Effector CD4-positive, alpha-beta T cell (primary cell): ENCODE measurements around the gene CD9.
"Not testable (repeated sequence)": the region's sequence is repeated elsewhere in the genome, so short reads cannot be mapped to it uniquely, and the experiment has no call there.

Experiments used
- DNase-seq: peaks from one replicate; pipeline ENCODE4 v3.0.0-alpha.2; 2020

Gene CD9

GRCh38 chr12:6199531-6200255, 507 bp upstream of the CD9 start:
- no peak for DNase-seq

- DNase-seq = no peak
Measured at GRCh38 chr12:6201213-6201608, 1.0 kb downstream of the CD9 start.

DNA sequence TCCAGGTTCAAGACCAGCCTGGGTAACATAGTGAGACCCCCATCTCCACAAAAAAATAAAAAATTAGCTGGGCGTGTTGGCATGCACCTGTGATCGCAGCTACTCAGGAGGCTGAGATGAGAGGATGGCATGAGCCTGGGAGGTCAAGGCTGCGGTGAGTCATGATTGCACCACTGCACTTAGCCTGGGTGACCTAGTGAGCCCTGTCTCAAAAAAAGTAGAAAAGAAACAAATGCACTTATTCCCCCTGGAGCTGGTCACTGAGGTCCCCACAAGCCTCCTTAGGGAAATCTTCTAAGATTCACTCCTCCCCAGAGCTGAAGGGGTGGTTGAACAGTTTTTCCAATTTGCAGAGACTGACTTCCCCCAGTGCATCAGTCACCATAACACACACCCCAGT, 1.6 kb downstream of the CD9 start:
- no peak for DNase-seq

DNA sequence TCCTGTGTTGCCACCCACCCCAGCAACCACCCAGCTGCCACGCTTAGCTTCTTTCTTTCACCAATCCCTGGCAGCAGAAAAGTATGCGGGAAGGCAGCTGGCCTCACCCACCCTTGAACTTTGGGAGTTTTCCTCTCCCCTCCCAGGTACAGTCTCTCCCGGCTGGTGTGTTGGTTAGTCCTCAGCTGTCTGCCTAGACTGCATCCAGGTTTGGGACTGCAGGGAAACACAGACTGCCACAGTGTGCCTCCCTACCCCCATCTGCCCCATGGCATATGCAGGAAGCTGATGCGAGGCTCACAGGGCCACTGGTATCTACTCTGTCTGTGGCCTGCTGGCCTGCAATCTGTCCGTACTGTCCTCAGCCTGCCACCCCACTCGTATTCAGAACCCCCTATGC, 2.1 kb downstream of the CD9 start:
- no peak for DNase-seq

DNA sequence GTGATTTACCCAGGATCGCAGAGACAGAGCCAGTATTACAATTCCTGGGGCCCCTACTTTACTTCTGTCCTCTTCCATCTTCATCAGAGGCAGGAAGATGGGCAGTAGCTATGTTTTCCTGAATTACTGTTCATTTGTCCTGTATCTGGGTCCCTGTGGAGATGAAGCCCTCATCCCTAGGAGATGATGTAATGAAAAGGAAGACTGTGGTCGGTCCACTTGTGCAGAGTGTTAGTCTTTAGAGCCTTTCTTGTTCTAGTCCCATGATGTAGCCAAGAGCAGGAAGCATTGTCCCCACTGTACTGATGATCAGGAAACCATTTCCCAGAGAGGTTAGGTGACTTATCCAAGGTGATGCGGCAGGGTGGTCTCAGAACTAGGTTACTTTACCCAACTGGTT, 2.6 kb downstream of the CD9 start:
- no peak for DNase-seq

DNA sequence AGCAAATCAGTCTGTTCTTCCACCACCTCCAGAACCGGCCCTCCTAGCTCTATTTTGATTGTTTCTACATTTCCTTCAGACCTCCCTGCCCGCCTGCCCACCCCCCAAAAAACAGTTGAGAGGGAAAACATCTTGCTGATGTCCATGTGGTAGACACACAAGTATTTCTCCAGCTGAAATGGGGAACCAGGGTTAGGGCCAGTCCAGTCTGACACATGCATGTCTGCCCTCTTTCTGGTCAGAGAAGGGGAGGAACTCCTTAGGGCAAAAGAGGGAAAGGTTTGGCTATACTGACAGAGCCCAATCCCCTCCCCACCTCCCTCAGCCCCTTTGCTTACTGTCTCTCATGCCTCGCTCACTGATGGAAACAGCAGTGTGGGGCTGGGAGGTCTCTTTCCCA, 3.4 kb downstream of the CD9 start:
- DNase-seq = no peak

DNA sequence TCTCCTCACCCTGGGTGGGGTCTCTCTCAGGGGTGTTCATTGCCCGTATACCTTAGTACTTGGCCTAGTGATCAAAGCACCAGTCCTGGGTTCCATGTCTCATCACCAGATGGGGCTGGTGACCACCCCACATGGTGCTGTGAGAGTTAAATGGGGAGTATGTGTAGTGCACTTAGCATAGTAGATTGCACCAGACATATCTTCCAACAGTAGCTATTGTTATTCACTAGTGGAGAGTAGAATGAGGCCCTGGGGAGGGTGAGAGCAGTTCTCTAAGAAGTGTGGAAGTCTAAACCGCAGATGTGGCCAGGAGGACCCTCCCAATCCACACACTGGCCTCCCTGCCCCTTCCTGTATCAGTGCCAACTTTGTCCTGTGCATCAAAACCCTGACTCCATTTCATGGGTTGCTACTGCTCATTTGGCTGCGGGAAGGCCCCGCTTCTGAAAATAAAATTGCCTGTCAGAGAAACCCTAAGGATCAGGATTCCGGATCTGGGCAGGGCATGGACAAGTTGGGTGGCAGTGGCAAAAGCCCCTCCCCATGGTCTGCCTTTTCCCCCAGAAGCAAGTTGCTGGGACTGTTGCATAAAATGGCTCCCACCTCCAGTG, 4.4 kb downstream of the CD9 start:
- DNase-seq = no peak

DNA sequence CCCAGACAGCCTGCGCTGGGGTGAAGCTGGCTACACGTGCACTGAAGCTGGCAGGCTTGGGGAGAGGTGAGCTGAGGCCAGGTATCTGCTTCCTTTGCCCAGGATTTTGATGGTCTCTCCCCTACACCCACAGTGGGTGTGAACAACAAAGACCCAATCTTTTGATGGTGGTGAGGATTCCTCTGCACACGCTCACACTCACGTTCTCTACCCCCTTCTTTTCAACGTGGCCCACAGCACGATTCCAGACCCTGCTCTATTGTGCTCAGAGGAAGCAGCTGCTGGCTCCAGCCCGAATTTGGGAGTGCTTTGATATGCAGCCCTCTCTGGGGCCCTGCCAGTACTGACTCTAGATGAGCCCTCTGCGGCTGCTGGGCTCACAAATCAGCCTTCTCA, 4.9 kb downstream of the CD9 start:
- DNase-seq = no peak

DNA sequence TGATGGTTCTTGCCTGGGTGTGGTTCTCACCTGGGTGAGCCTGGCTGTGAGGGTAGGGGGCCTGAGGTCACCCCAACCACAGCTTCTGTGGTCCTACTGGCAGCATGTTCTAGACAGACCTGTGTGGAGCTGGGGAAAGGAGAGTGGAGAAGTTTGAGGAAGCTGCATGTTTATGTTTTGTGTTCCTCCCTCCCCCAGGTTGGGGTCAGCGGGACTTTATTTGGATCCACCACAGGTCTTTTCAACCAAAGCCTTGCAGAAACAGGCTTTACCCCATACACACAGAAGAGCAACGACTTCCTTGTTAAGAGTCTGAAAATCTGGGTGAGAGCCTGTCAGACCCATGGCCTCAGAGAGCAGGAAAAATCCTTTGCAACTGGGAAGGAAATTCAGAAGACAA, 5.6 kb downstream of the CD9 start:
- no peak for DNase-seq

GRCh38 chr12:6206327-6206726, 6.1 kb downstream of the CD9 start:
- no peak for DNase-seq

GRCh38 chr12:6207259-6207925, 7.2 kb downstream of the CD9 start:
- DNase-seq = no peak

DNA sequence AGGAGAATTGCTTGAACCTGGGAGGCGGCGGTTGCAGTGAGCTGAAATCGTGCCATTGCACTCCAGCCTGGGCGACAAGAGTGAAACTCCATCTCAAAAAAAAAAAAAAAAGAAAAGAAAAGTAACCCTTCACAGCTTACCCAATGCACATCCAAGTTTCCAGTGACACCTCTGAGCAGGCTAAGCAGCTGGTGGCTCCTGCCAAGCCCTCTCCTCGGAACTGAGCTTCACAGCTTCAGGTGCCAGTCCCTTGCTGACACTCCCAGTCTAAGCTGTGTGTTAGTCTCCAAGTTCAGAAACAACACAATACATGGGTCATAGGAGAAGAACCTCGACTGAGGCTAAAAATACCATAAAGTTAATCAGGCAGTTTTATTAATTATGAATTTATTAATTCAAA, 7.9 kb downstream of the CD9 start:
- DNase-seq = no peak

GRCh38 chr12:6209428-6209827, 9.2 kb downstream of the CD9 start:
- DNase-seq = not testable (repeated sequence)

DNA sequence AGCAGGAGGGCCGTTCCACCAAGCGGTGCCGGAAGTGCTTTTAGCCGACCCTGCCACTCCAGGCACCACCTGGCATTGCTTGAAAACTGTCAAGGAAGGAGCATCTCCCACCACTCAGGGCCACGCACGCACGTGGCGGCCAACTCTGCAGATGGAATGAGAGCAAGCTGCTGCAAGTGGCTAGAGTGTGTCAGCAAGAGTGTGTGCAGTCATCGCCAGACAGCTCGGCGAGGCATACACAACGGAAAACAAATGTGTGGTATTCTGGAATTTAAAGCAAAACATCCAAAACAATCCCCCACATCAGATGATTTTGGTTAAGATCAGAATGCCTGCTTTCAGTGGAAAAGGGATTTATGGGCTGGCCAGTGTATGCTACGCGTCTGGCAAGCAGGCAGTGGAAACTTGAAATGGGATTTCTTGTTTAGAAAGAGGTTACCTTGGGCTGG, 11.2 kb downstream of the CD9 start:
- DNase-seq = no peak

DNA sequence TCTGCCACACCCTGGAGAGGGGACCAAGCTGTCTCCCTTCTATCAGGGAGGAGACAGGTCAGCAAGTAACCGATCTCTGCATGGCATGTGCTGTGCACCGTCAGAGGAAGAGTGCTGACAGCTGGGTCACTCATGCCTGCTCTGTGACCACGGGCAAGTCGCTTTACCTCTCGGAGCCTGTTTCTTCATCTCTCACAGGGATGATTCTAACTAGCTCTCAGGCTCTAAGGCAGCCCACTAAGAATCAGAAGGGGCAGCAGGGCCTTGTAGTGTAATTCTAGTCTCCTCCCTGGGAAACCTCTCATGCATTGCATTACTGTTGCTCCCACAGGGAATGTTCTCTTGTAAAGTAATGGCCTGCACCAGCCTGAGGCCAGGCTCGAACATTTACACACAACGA, 11.9 kb downstream of the CD9 start:
- no peak for DNase-seq

GRCh38 chr12:6213969-6214368, 13.8 kb downstream of the CD9 start:
- no peak for DNase-seq

GRCh38 chr12:6214633-6215032, 14.4 kb downstream of the CD9 start:
- DNase-seq = no peak

- no peak for DNase-seq
Measured at GRCh38 chr12:6215120-6215807, 15.1 kb downstream of the CD9 start.

GRCh38 chr12:6215932-6216494, 15.8 kb downstream of the CD9 start:
- DNase-seq = no peak

DNA sequence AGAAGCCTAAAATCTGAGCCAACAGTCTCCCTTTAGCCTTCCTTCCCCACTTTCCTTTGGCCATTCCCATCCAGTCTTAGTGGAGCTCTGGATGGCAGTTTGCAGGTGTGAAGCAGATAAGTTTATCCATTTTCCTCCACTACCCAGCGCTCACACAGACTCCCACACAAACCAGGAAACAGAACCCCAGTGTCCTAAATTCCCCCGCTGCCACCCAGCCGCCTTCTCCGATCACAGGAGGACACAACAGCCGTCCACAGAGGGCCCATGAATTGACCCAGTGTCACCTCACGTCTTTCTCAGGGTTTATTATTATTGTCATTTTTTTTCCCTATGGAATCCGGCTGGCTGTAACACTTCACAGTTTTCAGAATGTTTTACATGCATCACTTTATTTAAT, 16.4 kb downstream of the CD9 start:
- DNase-seq = no peak

DNA sequence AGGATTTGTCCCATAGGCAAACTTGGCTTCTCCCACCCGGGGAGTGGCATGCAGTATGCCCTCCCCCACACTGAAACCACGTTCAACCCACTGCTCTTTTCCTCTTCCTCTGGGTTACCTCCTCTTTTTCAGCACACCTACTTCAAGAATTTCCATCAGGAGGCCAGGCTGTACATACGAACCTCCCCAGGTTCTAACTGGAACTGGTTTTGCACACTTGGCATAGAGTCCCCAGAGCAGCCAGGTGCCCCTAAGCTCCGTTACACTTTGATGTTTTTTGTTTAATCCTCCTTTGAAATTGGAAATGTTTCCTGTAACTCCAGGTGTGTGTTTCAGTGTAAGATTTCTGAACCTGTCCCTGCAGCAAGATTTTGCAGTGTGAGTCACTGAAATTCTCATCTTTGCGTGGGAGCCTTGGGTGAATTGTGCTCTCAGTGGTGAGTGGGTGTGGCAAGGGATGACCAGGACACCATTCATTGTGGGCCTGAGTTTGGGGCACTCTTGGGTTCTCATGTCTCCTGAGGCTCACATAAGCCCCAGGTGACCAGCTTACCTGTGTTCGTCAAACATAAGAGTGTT, 18.2 kb downstream of the CD9 start:
- DNase-seq = no peak

DNA sequence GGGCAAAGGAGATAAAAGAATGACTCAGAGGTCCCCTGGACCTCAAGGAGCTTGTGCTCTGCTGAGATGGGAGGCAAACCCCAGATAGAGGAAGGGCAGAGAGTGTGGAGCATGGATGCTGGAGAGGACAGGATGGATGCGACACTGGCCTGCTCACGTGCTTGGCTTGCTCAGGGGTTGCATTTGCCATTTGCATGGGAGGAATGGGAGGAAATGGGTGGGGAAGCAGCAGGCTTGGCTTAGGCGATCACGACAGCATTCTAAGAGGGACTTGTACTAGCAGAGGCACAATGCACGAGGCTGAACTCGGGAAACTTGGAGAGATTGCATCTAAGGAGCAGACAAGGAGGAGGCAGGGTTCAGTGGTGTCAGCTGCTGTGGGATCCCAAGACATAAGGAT, 19.8 kb downstream of the CD9 start:
- no peak for DNase-seq

DNA sequence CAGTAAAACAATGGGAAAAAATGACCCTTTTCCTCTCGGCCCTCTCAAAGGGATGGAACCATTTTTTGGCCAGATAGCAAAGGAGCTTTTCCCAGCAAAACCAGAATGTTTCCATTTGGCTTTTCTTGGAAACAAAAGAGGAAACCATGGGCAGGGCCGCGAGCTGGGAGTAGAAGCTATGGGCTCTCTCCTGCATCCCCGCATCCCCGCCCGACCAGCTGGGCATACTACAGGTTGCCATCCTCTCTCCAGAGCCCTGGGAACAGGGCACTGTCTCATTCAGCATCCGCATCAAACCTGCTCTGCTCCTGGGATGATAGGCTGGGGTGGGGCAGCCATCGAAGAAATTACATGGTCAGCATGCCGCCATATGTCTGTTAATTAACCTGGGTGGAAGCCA, 20.9 kb downstream of the CD9 start:
- DNase-seq = no peak
